ENCODE results near the gene INPP4B. TPM values are rescaled to one million over a fixed set of nuclear protein-coding genes. Genes with fewer than 3 reads are reported as not detected.
"Not testable (repeated sequence)": the region's sequence is repeated elsewhere in the genome, so short reads cannot be mapped to it uniquely, and the experiment has no call there.

INPP4B gene
- total RNA-seq, 1 experiment from 2014 or later: 114 TPM

DNA sequence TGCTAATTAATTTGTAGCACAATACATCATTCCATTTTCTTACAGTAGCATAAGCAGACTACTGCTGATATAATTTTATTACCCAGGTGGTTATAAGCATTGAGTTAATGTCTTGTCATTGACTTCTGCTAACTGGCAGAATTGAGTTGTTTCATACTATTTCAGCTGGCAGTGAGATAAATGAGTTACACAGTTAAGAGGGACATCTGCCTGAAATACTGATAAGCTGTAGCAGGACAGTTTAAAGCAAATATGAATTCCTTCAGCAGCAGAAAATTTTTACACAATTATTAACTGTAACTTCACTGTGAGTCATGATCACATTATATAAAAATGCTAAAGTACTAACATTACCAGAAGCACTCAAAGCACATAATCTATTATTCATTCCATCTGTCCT is 326.8 kb downstream of the INPP4B start:
- CTCF ChIA-PET: interaction anchor here (1.0 kb wide), 1 partner anchor 46 kb away, joined by 6 read pairs; no protein-coding TSS in a partner anchor
- Mint-ChIP-seq H3K36me3 (ENCODE audit: insufficient read depth, unreplicated experiment) (no peaks in the 10 kb centered on the region), H3K27me3 (ENCODE audit: unreplicated experiment) (no peaks in the 10 kb centered on the region), H3K27ac (ENCODE audit: unreplicated experiment) (no peak overlapping the region), H3K4me3 (ENCODE audit: low read depth, unreplicated experiment) (no peak overlapping the region), H3K9me3 (ENCODE audit: low read depth, unreplicated experiment) (peaks cover 2% of the 10 kb centered on the region), H3K4me1 (ENCODE audit: low read depth, unreplicated experiment) (peaks cover 31% of the 10 kb centered on the region)
- no TSS peak for BruUV-seq (replicated peaks)
- intact Hi-C loops (cut with micrococcal nuclease; ENCODE audit: unreplicated experiment): loop anchor here (5.0 kb wide), 2 partner anchors 47 to 167 kb away; no protein-coding TSS in a partner anchor
- TF ChIP-seq, protein P1, sequence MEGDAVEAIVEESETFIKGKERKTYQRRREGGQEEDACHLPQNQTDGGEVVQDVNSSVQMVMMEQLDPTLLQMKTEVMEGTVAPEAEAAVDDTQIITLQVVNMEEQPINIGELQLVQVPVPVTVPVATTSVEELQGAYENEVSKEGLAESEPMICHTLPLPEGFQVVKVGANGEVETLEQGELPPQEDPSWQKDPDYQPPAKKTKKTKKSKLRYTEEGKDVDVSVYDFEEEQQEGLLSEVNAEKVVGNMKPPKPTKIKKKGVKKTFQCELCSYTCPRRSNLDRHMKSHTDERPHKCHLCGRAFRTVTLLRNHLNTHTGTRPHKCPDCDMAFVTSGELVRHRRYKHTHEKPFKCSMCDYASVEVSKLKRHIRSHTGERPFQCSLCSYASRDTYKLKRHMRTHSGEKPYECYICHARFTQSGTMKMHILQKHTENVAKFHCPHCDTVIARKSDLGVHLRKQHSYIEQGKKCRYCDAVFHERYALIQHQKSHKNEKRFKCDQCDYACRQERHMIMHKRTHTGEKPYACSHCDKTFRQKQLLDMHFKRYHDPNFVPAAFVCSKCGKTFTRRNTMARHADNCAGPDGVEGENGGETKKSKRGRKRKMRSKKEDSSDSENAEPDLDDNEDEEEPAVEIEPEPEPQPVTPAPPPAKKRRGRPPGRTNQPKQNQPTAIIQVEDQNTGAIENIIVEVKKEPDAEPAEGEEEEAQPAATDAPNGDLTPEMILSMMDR (IDR thresholded peaks at IDR 0.05; ENCODE audit: unreplicated experiment): no peak
- DNase-seq: no peak

DNA sequence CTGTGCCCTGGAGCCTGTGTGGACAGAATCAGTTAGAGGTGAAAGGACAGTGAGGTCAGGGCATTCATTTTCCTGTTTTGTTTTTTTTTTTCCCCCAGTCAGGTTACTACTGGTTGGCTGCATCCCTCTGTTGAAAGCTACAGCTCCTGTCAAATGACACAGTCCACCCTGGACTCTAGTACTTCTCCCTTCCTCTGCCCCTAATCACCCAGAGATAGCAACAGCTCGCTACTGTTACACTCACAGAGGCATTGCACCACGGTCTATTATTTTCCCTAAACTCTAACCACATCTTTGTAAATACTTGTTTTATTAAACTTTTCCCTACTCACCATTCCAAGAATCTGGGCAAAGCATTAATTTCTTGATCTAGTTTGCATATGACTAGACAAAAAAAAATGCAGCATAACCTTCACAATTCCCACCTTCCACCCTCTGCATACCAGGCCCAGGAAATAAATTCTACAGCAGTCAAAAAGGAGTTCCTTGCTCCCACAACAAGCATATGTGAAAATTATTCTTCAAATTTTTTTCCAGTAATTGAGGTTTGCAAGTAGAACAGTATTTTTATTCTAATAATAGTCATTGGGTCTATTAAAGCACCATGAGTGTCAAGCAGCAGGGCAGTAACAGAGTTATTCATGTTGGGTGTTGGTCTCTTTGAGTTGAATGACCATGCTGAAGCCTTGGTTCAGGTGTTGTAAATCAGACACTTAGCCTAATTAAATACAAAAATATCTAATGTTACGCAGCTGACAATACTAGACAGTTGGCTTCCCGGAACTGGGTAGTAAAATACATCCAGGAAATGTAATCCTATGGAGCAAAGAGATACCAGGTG is 329.2 kb downstream of the INPP4B start:
- CTCF ChIA-PET: interaction anchor here (0.5 to 1.1 kb wide), 3 partner anchors 20 to 43 kb away, joined by 3 to 6 read pairs (median 3); no protein-coding TSS in a partner anchor
- no peaks in the 10 kb centered on the region for H3K27me3 Mint-ChIP-seq (ENCODE audit: unreplicated experiment)

DNA sequence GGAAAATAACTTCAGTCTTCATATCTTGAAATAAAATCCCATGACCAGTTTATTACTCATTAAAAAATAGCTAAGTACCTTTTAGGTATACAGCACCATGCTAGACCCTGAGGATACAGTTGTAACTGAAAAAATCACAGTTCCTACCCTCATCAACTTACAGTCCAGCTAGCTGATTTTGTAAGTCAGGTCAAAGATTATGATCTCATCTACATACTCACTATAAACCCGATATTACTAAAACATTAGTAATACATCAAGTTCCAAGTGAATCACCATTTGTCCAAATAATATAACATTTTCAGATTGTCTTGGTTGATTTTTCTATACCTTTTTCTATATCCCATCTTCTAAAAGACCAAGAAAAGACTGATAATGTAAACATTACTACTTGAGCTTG is 333.9 kb downstream of the INPP4B start:
- CTCF ChIA-PET: interaction anchor here (0.6 to 1.4 kb wide), 2 partner anchors 12 to 306 kb away, joined by 3 to 4 read pairs; no protein-coding TSS in a partner anchor
- H3K4me1 Mint-ChIP-seq (ENCODE audit: low read depth, unreplicated experiment): peaks cover 17% of the 10 kb centered on the region
- no peaks in the 10 kb centered on the region for H3K9me3 Mint-ChIP-seq (ENCODE audit: low read depth, unreplicated experiment)
- TF ChIP-seq, protein P1 (IDR thresholded peaks at IDR 0.05; ENCODE audit: unreplicated experiment): no peak
- no peak for DNase-seq
- intact Hi-C loops (cut with micrococcal nuclease; ENCODE audit: unreplicated experiment): no loop called here
- BruUV-seq (replicated peaks): no TSS peak
- no peak overlapping the region for H3K27ac Mint-ChIP-seq (ENCODE audit: unreplicated experiment)
- H3K4me3 Mint-ChIP-seq (ENCODE audit: low read depth, unreplicated experiment): no peak overlapping the region
- no peaks in the 10 kb centered on the region for H3K36me3 Mint-ChIP-seq (ENCODE audit: insufficient read depth, unreplicated experiment)
- no peaks in the 10 kb centered on the region for H3K27me3 Mint-ChIP-seq (ENCODE audit: unreplicated experiment)

More for the DNA sequence above, 329.2 kb downstream of the INPP4B start:
- TF ChIP-seq, protein P1 (IDR thresholded peaks at IDR 0.05; ENCODE audit: unreplicated experiment): no peak
- peak overlapping the region; percentile 83 for H3K27ac Mint-ChIP-seq (ENCODE audit: unreplicated experiment)
- intact Hi-C loops (cut with micrococcal nuclease; ENCODE audit: unreplicated experiment): loop anchor here (5.0 kb wide), 2 partner anchors 45 to 165 kb away; no protein-coding TSS in a partner anchor
- no TSS peak for BruUV-seq (replicated peaks)
- H3K4me3 Mint-ChIP-seq (ENCODE audit: low read depth, unreplicated experiment): peak overlapping the region; percentile 7
- peak; percentile 17 for DNase-seq
- H3K4me1 Mint-ChIP-seq (ENCODE audit: low read depth, unreplicated experiment): peaks cover 39% of the 10 kb centered on the region
- H3K36me3 Mint-ChIP-seq (ENCODE audit: insufficient read depth, unreplicated experiment): no peaks in the 10 kb centered on the region
- no peaks in the 10 kb centered on the region for H3K9me3 Mint-ChIP-seq (ENCODE audit: low read depth, unreplicated experiment)

DNA sequence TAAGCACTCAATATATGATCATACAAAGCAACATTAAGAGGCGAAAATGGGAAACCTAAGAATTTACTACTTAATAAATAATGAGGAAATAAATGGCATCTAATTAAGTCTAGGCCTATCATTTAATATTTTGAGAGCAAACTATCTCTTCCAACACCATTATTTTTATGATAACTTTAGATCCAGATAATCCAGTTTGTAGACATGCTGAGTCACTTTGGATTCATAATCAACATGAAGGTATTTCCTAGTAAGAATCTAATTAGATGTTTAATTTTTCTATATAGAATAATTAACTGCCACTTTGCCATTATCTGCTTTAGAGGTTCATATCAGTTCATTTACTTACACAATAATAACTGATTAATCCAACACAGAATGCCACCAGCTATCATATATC is 336.2 kb downstream of the INPP4B start:
- CTCF ChIA-PET: no interaction called here
- BruUV-seq (replicated peaks): no TSS peak
- H3K36me3 Mint-ChIP-seq (ENCODE audit: insufficient read depth, unreplicated experiment): no peaks in the 10 kb centered on the region
- peaks cover 8% of the 10 kb centered on the region for H3K4me1 Mint-ChIP-seq (ENCODE audit: low read depth, unreplicated experiment)
- H3K27ac Mint-ChIP-seq (ENCODE audit: unreplicated experiment): no peak overlapping the region
- DNase-seq: no peak
- H3K4me3 Mint-ChIP-seq (ENCODE audit: low read depth, unreplicated experiment): no peak overlapping the region
- H3K27me3 Mint-ChIP-seq (ENCODE audit: unreplicated experiment): no peaks in the 10 kb centered on the region
- intact Hi-C loops (cut with micrococcal nuclease; ENCODE audit: unreplicated experiment): no loop called here
- no peaks in the 10 kb centered on the region for H3K9me3 Mint-ChIP-seq (ENCODE audit: low read depth, unreplicated experiment)
- TF ChIP-seq, protein P1 (IDR thresholded peaks at IDR 0.05; ENCODE audit: unreplicated experiment): no peak

DNA sequence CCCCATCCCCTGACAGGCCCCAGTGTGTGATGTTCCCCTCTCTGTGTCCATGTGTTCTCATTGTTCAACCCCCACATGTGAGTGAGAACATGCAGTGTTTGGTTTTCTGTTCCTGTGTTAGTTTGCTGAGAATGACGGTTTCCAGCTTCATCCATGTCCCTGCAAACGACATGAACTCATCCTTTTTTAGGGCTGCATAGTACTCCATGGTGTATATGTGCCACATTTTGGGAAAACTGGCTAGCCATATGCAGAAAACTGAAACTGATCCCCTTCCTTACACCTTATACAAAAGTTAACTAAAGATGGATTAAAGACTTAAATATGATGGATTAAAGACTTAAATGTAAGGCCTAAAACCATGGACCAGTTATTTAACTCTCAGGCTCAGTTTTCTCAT is 336.7 kb downstream of the INPP4B start:
- CTCF ChIA-PET; intact Hi-C loops (cut with micrococcal nuclease; ENCODE audit: unreplicated experiment); H3K4me3 Mint-ChIP-seq (ENCODE audit: low read depth, unreplicated experiment); H3K36me3 Mint-ChIP-seq (ENCODE audit: insufficient read depth, unreplicated experiment); DNase-seq; H3K27ac Mint-ChIP-seq (ENCODE audit: unreplicated experiment); H3K4me1 Mint-ChIP-seq (ENCODE audit: low read depth, unreplicated experiment); H3K27me3 Mint-ChIP-seq (ENCODE audit: unreplicated experiment); BruUV-seq (replicated peaks); H3K9me3 Mint-ChIP-seq (ENCODE audit: low read depth, unreplicated experiment): not testable (repeated sequence)
